GM18498 (cell line): ENCODE data around the gene C1QTNF2.

Source experiments
- ATAC-seq: cut with Tn5 transposase; IDR thresholded peaks from one replicate; pipeline ENCODE4 v1.9.1; 2021; ENCODE audit warnings: mild to moderate bottlenecking, moderate library complexity; ENCODE audit not compliant: unreplicated experiment

Gene C1QTNF2

GRCh38 chr5:160375166-160375565 is 4.7 kb upstream of the C1QTNF2 start:
- ATAC-seq, result no peak

- no peak for ATAC-seq
These were observed 868 bp upstream of the C1QTNF2 start for GRCh38 chr5:160371294-160371693.

- no peak for ATAC-seq
These were observed 248 bp upstream of the C1QTNF2 start for GRCh38 chr5:160370713-160371034.

GRCh38 chr5:160367885-160368284 is 2.5 kb downstream of the C1QTNF2 start:
- ATAC-seq, result no peak

GRCh38 chr5:160367261-160367660 is 3.2 kb downstream of the C1QTNF2 start:
- no peak for ATAC-seq

- ATAC-seq, result no peak
These were observed 4.2 kb downstream of the C1QTNF2 start for GRCh38 chr5:160366230-160366629.

- ATAC-seq, result no peak
These were observed 6.6 kb downstream of the C1QTNF2 start for GRCh38 chr5:160363660-160364395.

GRCh38 chr5:160363211-160363610 is 7.2 kb downstream of the C1QTNF2 start:
- no peak for ATAC-seq

- no peak for ATAC-seq
These were observed 8.7 kb downstream of the C1QTNF2 start for GRCh38 chr5:160361624-160362228.

GRCh38 chr5:160360310-160360709 is 10.1 kb downstream of the C1QTNF2 start:
- ATAC-seq, result no peak

GRCh38 chr5:160359816-160360215 is 10.6 kb downstream of the C1QTNF2 start:
- no peak for ATAC-seq

- ATAC-seq, result no peak
These were observed 11.2 kb downstream of the C1QTNF2 start for GRCh38 chr5:160359242-160359641.

- ATAC-seq, result no peak
These were observed 12.5 kb downstream of the C1QTNF2 start for GRCh38 chr5:160357861-160358411.

GRCh38 chr5:160357394-160357793 is 13.0 kb downstream of the C1QTNF2 start:
- no peak for ATAC-seq

- no peak for ATAC-seq
These were observed 13.7 kb downstream of the C1QTNF2 start for GRCh38 chr5:160356550-160357347.

GRCh38 chr5:160354666-160355065 is 15.8 kb downstream of the C1QTNF2 start:
- no peak for ATAC-seq

- ATAC-seq, result no peak
These were observed 17.0 kb downstream of the C1QTNF2 start for GRCh38 chr5:160353379-160353778.

GRCh38 chr5:160352308-160352707 is 18.1 kb downstream of the C1QTNF2 start:
- ATAC-seq, result no peak

GRCh38 chr5:160349935-160350303 is 20.5 kb downstream of the C1QTNF2 start:
- ATAC-seq, result no peak

- no peak for ATAC-seq
These were observed 21.0 kb downstream of the C1QTNF2 start for GRCh38 chr5:160349249-160349934.

GRCh38 chr5:160348080-160348479 is 22.3 kb downstream of the C1QTNF2 start:
- no peak for ATAC-seq
